HCT116 (cell line): ENCODE measurements around the gene BHLHA9. TPM values are rescaled to one million over a fixed set of nuclear protein-coding genes. Genes with fewer than 3 reads are reported as not detected.

Experiments
- ATAC-seq: fragments of 200-7000 bp; cut with Tn5 transposase; 2 replicates; pipeline ENCODE4 v1.9.1; 2020; ENCODE audit warnings: mild to moderate bottlenecking, moderate library complexity
- BruUV-seq: library from RNA; stranded (reverse); fragments of 400-500 nt; replicated peaks from 2 replicates; lab custom pipeline; 2021; lab: Mats Ljungman, UMichigan
- CTCF ChIA-PET: fragments of 300-600 bp; sonication (Branson Sonifier 250); formaldehyde crosslinking; loops from one replicate; lab custom pipeline; 2021; ENCODE audit warnings: antibody characterized with exemption; lab: Charles Lee
- POLR2A ChIA-PET: fragments of 300-600, 350-600 bp; sonication (Branson Sonifier 250); formaldehyde crosslinking; loops from one replicate; lab custom pipeline; 2021; ENCODE audit warnings: antibody characterized with exemption; lab: Charles Lee
- RAD21 ChIA-PET, 2 experiments: fragments of 300-600 bp; sonication (Branson Sonifier 250); formaldehyde crosslinking; loops; one replicate each; lab custom pipeline; 2023; ENCODE audit warnings: low total read pairs in 2 of 2; ENCODE audit not compliant: uncharacterized antibody in 2 of 2, unreplicated experiment in 2 of 2, low non-redundant PET in 1 of 2; lab: Charles Lee
- DNase-seq: peaks from one replicate; pipeline ENCODE4 v3.0.0-alpha.2; 2010; ENCODE audit warnings: low read depth, low spot score
- H2AFZ ChIP-seq: fragments of 200-600 bp; shearing (Covaris generic), sonication (generic); 2 replicates; pipeline ENCODE4 v1.6.1; 2017; ENCODE audit warnings: low read depth, mixed run types, mixed read lengths, antibody characterized with exemption, low read length; ENCODE audit not compliant: poor library complexity, severe bottlenecking
- H3K27ac ChIP-seq: 2 replicates; pipeline ENCODE4 v1.5.1; 2012; ENCODE audit warnings: low read depth, low read length
- H3K27me3 ChIP-seq: fragments of 200-600 bp; sonication (generic); 2 replicates; pipeline ENCODE4 v1.6.1; 2016; ENCODE audit warnings: mixed run types, low read length, mixed read lengths; ENCODE audit not compliant: insufficient read depth
- H3K36me3 ChIP-seq, 2 experiments: fragments of 200-500 bp in 1 of 2; fragments of 200-600 bp in 1 of 2; sonication (Bioruptor generic) in 1 of 2; sonication (generic) in 1 of 2; 2 replicates each; pipeline versions ENCODE4 v1.5.1 to v1.6.1; 2014 to 2016; ENCODE audit warnings: low read length in 2 of 2, inconsistent platforms in 1 of 2, mixed read lengths in 1 of 2, mixed run types in 1 of 2; ENCODE audit not compliant: insufficient read depth in 2 of 2, control insufficient read depth in 1 of 2
- H3K4me1 ChIP-seq, 2 experiments: fragments of 200-600 bp in 1 of 2; sonication (generic) in 1 of 2; 2 replicates each; pipeline versions ENCODE4 v1.5.1 to v1.6.1; 2012 to 2017; ENCODE audit warnings: low read length in 2 of 2, inconsistent platforms in 1 of 2, mild to moderate bottlenecking in 1 of 2, mixed read lengths in 1 of 2, mixed run types in 1 of 2, moderate library complexity in 1 of 2; ENCODE audit not compliant: insufficient read depth in 2 of 2, control insufficient read depth in 1 of 2
- H3K4me2 ChIP-seq: fragments of 200-600 bp; sonication (generic); 2 replicates; pipeline ENCODE4 v1.6.1; 2017; ENCODE audit warnings: mixed run types, low read length, mixed read lengths
- H3K4me3 ChIP-seq, 2 experiments: fragments of 200-600 bp in 1 of 2; sonication (generic) in 1 of 2; replicated peaks in 1 of 2; 2 replicates each; pipeline ENCODE4 v1.5.1; 2011 to 2016; ENCODE audit warnings: low read length in 2 of 2, control low read depth in 1 of 2, low read depth in 1 of 2, mild to moderate bottlenecking in 1 of 2, mixed read lengths in 1 of 2, mixed run types in 1 of 2
- H3K79me2 ChIP-seq: fragments of 200-600 bp; sonication (generic); 2 replicates; pipeline ENCODE4 v1.6.1; 2017; ENCODE audit warnings: mild to moderate bottlenecking, mixed run types, low read length, moderate library complexity, mixed read lengths; ENCODE audit not compliant: insufficient read depth
- H3K9ac ChIP-seq: fragments of 200-600 bp; sonication (generic); 2 replicates; pipeline ENCODE4 v1.6.1; 2016; ENCODE audit warnings: low read length, mixed read lengths
- H3K9me2 ChIP-seq: fragments of 200-600 bp; sonication (generic), shearing (Covaris generic); 2 replicates; pipeline ENCODE4 v1.6.1; 2017; ENCODE audit warnings: mixed run types, mild to moderate bottlenecking, moderate library complexity; ENCODE audit not compliant: insufficient read depth
- H3K9me3 ChIP-seq, 2 experiments: fragments of 200-500 bp in 1 of 2; fragments of 200-600 bp in 1 of 2; sonication (Bioruptor generic) in 1 of 2; sonication (generic) in 1 of 2; 2 replicates each; pipeline ENCODE4 v1.6.1; 2014 to 2017; ENCODE audit warnings: low read length in 2 of 2, mixed read lengths in 2 of 2, inconsistent platforms in 1 of 2, low read depth in 1 of 2, mild to moderate bottlenecking in 1 of 2, mixed run types in 1 of 2, moderate library complexity in 1 of 2; ENCODE audit not compliant: control insufficient read depth in 1 of 2, insufficient read depth in 1 of 2
- H4K20me1 ChIP-seq: fragments of 200-600 bp; sonication (generic), shearing (Covaris generic); 2 replicates; pipeline ENCODE4 v1.6.1; 2017; ENCODE audit warnings: mixed run types, mild to moderate bottlenecking, moderate library complexity; ENCODE audit not compliant: insufficient read depth
- ATF3 ChIP-seq: IDR thresholded peaks from 2 replicates; pipeline ENCODE4 v1.6.1; 2012
- CBX3 ChIP-seq: IDR thresholded peaks from 2 replicates; pipeline ENCODE4 v1.6.1; 2012; ENCODE audit warnings: low read depth
- CEBPB ChIP-seq: IDR thresholded peaks from 2 replicates; pipeline ENCODE4 v1.6.1; 2012; ENCODE audit warnings: low read depth
- EGR1 ChIP-seq: IDR thresholded peaks from 2 replicates; pipeline ENCODE4 v1.6.1; 2012; ENCODE audit warnings: low read depth
- ELF1 ChIP-seq: IDR thresholded peaks from 2 replicates; pipeline ENCODE4 v1.6.1; 2012; ENCODE audit warnings: low read depth, borderline replicate concordance
- EZH2 ChIP-seq: fragments of 200-600 bp; sonication (generic); IDR thresholded peaks from 2 replicates; pipeline ENCODE4 v1.6.1; 2017; ENCODE audit warnings: antibody characterized with exemption, mixed run types
- EZH2phosphoT487 ChIP-seq: fragments of 200-600 bp; IDR thresholded peaks from 2 replicates; pipeline ENCODE4 v1.6.1; 2018; ENCODE audit warnings: antibody characterized with exemption, borderline replicate concordance
- FOSL1 ChIP-seq: IDR thresholded peaks from 2 replicates; pipeline ENCODE4 v1.6.1; 2012; ENCODE audit warnings: low read depth
- JUND ChIP-seq: IDR thresholded peaks from 2 replicates; pipeline ENCODE4 v1.6.1; 2012
- POLR2A ChIP-seq: IDR thresholded peaks from 2 replicates; pipeline ENCODE4 v1.7.0; 2011; ENCODE audit warnings: borderline replicate concordance; ENCODE audit not compliant: insufficient read depth, insufficient read length; ENCODE audit errors: extremely low read depth
- POLR2AphosphoS5 ChIP-seq: IDR thresholded peaks from 2 replicates; pipeline ENCODE4 v1.6.1; 2011; ENCODE audit warnings: mild to moderate bottlenecking, low read depth, low read length, moderate library complexity
- RAD21 ChIP-seq: IDR thresholded peaks from 2 replicates; pipeline ENCODE4 v1.6.1; 2012; ENCODE audit warnings: low read depth, mild to moderate bottlenecking
- REST ChIP-seq: IDR thresholded peaks from 2 replicates; pipeline ENCODE4 v1.6.1; 2012; ENCODE audit warnings: low read depth
- SP1 ChIP-seq: IDR thresholded peaks from 2 replicates; pipeline ENCODE4 v1.6.1; 2012; ENCODE audit warnings: low read depth
- TCF7L2 ChIP-seq: IDR thresholded peaks from 2 replicates; pipeline ENCODE4 v1.7.0; 2011; ENCODE audit warnings: borderline replicate concordance, inconsistent platforms; ENCODE audit not compliant: insufficient read depth, insufficient read length; ENCODE audit errors: extremely low read depth
- YY1 ChIP-seq: IDR thresholded peaks from 2 replicates; pipeline ENCODE4 v1.6.1; 2011; ENCODE audit warnings: low read length, low read depth, moderate library complexity, mild to moderate bottlenecking; ENCODE audit not compliant: insufficient replicate concordance; ENCODE audit errors: extremely low read depth
- ZBTB33 ChIP-seq: IDR thresholded peaks from 2 replicates; pipeline ENCODE4 v1.6.1; 2011; ENCODE audit warnings: mild to moderate bottlenecking, low read length, moderate library complexity; ENCODE audit not compliant: insufficient replicate concordance; ENCODE audit errors: extremely low read depth
- ZFX ChIP-seq: fragments of 450-650 bp; IDR thresholded peaks from 2 replicates; pipeline ENCODE4 v1.6.1; 2017
- ZNF274 ChIP-seq: fragments of 200-500 bp; sonication (Bioruptor generic); IDR thresholded peaks from 2 replicates; pipeline ENCODE4 v1.6.1; 2014; ENCODE audit warnings: mild to moderate bottlenecking, low read depth, low read length, inconsistent platforms
- intact Hi-C: fragments of 100-400 bp; cut with micrococcal nuclease; formaldehyde crosslinking; loops from 2 replicates; pipeline ENCODE4 v1.10.0; 2022
- total RNA-seq: library from RNA; stranded (reverse); gene quantifications from one replicate; pipeline ENCODE4 v1.2.1, GENCODE V29; 2021; ENCODE audit not compliant: unreplicated experiment

The BHLHA9 gene
- total RNA-seq, 1 experiment from 2014 or later, result not detected

- H3K4me3 ChIP-seq, result no peak overlapping the region
- no peak overlapping the region for H3K4me2 ChIP-seq
- no peaks in the 10 kb centered on the region for H3K27me3 ChIP-seq
- ATAC-seq (no peak), DNase-seq (no peak)
- H3K9ac ChIP-seq, result no peak overlapping the region
- TF ChIP-seq JUND (no peak), REST (no peak), POLR2AphosphoS5 (no peak), SP1 (no peak), EZH2phosphoT487 (no peak), ZNF274 (no peak), ELF1 (no peak), CEBPB (no peak), CBX3 (no peak), TCF7L2 (no peak), EZH2 (no peak), RAD21 (no peak), FOSL1 (no peak), EGR1 (no peak), POLR2A (no peak), ZFX (no peak), ZBTB33 (no peak), YY1 (no peak), ATF3 (no peak)
- no peaks in the 10 kb centered on the region for H3K9me3 ChIP-seq
- H3K27ac ChIP-seq, result no peak overlapping the region
- RAD21 ChIA-PET, result no interaction called here
- no peaks in the 10 kb centered on the region for H4K20me1 ChIP-seq
- H3K4me1 ChIP-seq, result no peaks in the 10 kb centered on the region
- no peaks in the 10 kb centered on the region for H3K79me2 ChIP-seq
- H3K9me2 ChIP-seq, result no peaks in the 10 kb centered on the region
- intact Hi-C loops, result no loop called here
- CTCF ChIA-PET, result interaction anchor here (0.9 kb wide), 1 partner anchor 25 kb away, joined by 3 read pairs; no protein-coding TSS in a partner anchor
- POLR2A ChIA-PET, result no interaction called here
- no peak overlapping the region for H2AFZ ChIP-seq
- H3K36me3 ChIP-seq, result no peaks in the 10 kb centered on the region
- BruUV-seq, result no TSS peak
Measured at GRCh38 chr17:1228781-1229348, 41.4 kb upstream of the BHLHA9 start.
